NCI-H446 (cell line): ENCODE results near the gene PPFIBP2.

Source experiments
- DNase-seq, 2 experiments: peaks; one replicate each; lab custom pipeline; 2025; lab: John Stamatoyannopoulos, UW

Gene PPFIBP2

GRCh38 chr11:7551571-7551970, 37.8 kb downstream of the PPFIBP2 start:
- no peak for DNase-seq

GRCh38 chr11:7552666-7553065, 38.9 kb downstream of the PPFIBP2 start:
- DNase-seq = no peak

GRCh38 chr11:7555052-7555699, 41.4 kb downstream of the PPFIBP2 start:
- no peak for DNase-seq

- no peak for DNase-seq
These were observed 44.2 kb downstream of the PPFIBP2 start for GRCh38 chr11:7558046-7558445.

GRCh38 chr11:7559398-7560283, 45.8 kb downstream of the PPFIBP2 start:
- no peak for DNase-seq

- DNase-seq = no peak
These were observed 47.8 kb downstream of the PPFIBP2 start for GRCh38 chr11:7561562-7561961.

- DNase-seq = peak; percentile 10 to 40
These were observed 49.5 kb downstream of the PPFIBP2 start for GRCh38 chr11:7563281-7563680.

GRCh38 chr11:7564803-7565202, 51.0 kb downstream of the PPFIBP2 start:
- DNase-seq = no peak

- no peak for DNase-seq
These were observed 53.5 kb downstream of the PPFIBP2 start for GRCh38 chr11:7567311-7567710.

GRCh38 chr11:7569044-7569443, 55.2 kb downstream of the PPFIBP2 start:
- DNase-seq = peak in 1 of 2 experiments; percentile 22

- peak; percentile 23 to 83 for DNase-seq
These were observed 56.4 kb downstream of the PPFIBP2 start for GRCh38 chr11:7570241-7570640.

- DNase-seq = peak in 1 of 2 experiments; percentile 62
These were observed 57.2 kb downstream of the PPFIBP2 start for GRCh38 chr11:7570938-7571521.

GRCh38 chr11:7571640-7572000, 57.8 kb downstream of the PPFIBP2 start:
- peak; percentile 65 to 76 for DNase-seq

- DNase-seq = no peak
These were observed 58.4 kb downstream of the PPFIBP2 start for GRCh38 chr11:7572001-7572712.

GRCh38 chr11:7573193-7573557, 59.4 kb downstream of the PPFIBP2 start:
- no peak for DNase-seq

- DNase-seq = no peak
These were observed 59.9 kb downstream of the PPFIBP2 start for GRCh38 chr11:7573558-7574296.

GRCh38 chr11:7574491-7575130, 60.8 kb downstream of the PPFIBP2 start:
- DNase-seq = no peak

- no peak for DNase-seq
These were observed 62.3 kb downstream of the PPFIBP2 start for GRCh38 chr11:7575841-7576725.

- peak in 1 of 2 experiments; percentile 41 for DNase-seq
These were observed 63.0 kb downstream of the PPFIBP2 start for GRCh38 chr11:7576726-7577290.
